Adrenal gland (tissue), 5 donors: ENCODE data around the gene AMBRA1.

Experiments
- CTCF ChIP-seq, 6 experiments: fragments of 450-650 bp in 4 of 6; fragments of 200-600 bp in 2 of 6; sonication (generic) in 1 of 6; IDR thresholded peaks; 1 replicate in 5 of 6; 2 replicates in 1 of 6; pipeline versions ENCODE4 v1.5.1 to v1.8.0; 2016 to 2021; ENCODE audit warnings: antibody characterized with exemption in 6 of 6, mild to moderate bottlenecking in 2 of 6, moderate library complexity in 1 of 6
- POLR2A ChIP-seq, 2 donors: fragments of 450-650 bp; IDR thresholded peaks; one replicate each; pipeline ENCODE4 v1.6.1; 2017; ENCODE audit warnings: antibody characterized with exemption in 2 of 2, mild to moderate bottlenecking in 2 of 2, moderate library complexity in 1 of 2
- donor health status: DM: no; HTN: no; CAD: no.

GRCh38 chr11:46385169-46386004, 208.4 kb downstream of the AMBRA1 start:
- no peak for TF ChIP-seq CTCF (IDR thresholded peaks at IDR 0.05)
- TF ChIP-seq POLR2A (IDR thresholded peaks at IDR 0.05) = no peak
